Prostate gland (tissue), 2 donors: ENCODE results near the gene ANKRD62. TPM values are rescaled to one million over a fixed set of nuclear protein-coding genes. Genes with fewer than 3 reads are reported as not detected.

Experiments used
- DNase-seq: peaks from one replicate; pipeline ENCODE4 v3.0.0-alpha.2; 2019; ENCODE audit warnings: low spot score
- H3K27ac ChIP-seq, 2 donors: fragments of 200-600 bp; sonication (generic); 2 replicates each; pipeline ENCODE4 v1.5.1; 2017 to 2019
- H3K27me3 ChIP-seq: fragments of 200-600 bp; sonication (generic); replicated peaks from 2 replicates; pipeline ENCODE4 v1.5.1; 2019; ENCODE audit not compliant: insufficient read depth
- H3K36me3 ChIP-seq, 2 donors: fragments of 200-600 bp; sonication (generic); 1 replicate in 1 of 2; 2 replicates in 1 of 2; pipeline versions ENCODE4 v1.5.1 to v1.8.1; 2017 to 2019
- H3K4me1 ChIP-seq: fragments of 200-600 bp; sonication (generic); replicated peaks from 2 replicates; pipeline ENCODE4 v1.5.1; 2019
- H3K4me3 ChIP-seq, 2 donors: fragments of 200-600 bp; sonication (generic); 2 replicates each; pipeline ENCODE4 v1.5.1; 2017 to 2019
- H3K9me3 ChIP-seq: fragments of 200-600 bp; sonication (generic); 2 replicates; pipeline ENCODE4 v1.5.1; 2017
- CTCF ChIP-seq, 4 experiments: fragments of 200-600 bp in 2 of 4; fragments of 450-650 bp in 2 of 4; sonication (generic) in 2 of 4; IDR thresholded peaks; 1 replicate in 3 of 4; 2 replicates in 1 of 4; pipeline ENCODE4 v1.5.1; 2016 to 2019; ENCODE audit warnings: antibody characterized with exemption in 4 of 4, mild to moderate bottlenecking in 2 of 4, moderate library complexity in 2 of 4
- POLR2A ChIP-seq: fragments of 450-650 bp; IDR thresholded peaks from one replicate; pipeline ENCODE4 v1.6.1; 2016; ENCODE audit warnings: antibody characterized with exemption, mild to moderate bottlenecking
- POLR2AphosphoS5 ChIP-seq: sonication (generic); formaldehyde crosslinking; IDR thresholded peaks from one replicate; pipeline ENCODE4 v1.6.1; 2017; ENCODE audit warnings: antibody characterized with exemption
- WGBS: methylation state at CpG from one replicate; pipeline ENCODE4 v1.1.5; 2018; 5-methylcytosine and 5-hydroxymethylcytosine counted together
- intact Hi-C: fragments of 100-400 bp; cut with DNase I; formaldehyde crosslinking; loops from one replicate; pipeline ENCODE4 v1.14.2; 2022
- total RNA-seq, 2 donors: library from RNA; depleted of rRNA; stranded (reverse); fragments of >200 nt; gene quantifications; one replicate each; pipeline ENCODE4 v1.1.0, GENCODE V29; 2016

Gene ANKRD62
- total RNA-seq, 2 donors from 2014 or later, result 4.3 TPM; not detected in 1

DNA sequence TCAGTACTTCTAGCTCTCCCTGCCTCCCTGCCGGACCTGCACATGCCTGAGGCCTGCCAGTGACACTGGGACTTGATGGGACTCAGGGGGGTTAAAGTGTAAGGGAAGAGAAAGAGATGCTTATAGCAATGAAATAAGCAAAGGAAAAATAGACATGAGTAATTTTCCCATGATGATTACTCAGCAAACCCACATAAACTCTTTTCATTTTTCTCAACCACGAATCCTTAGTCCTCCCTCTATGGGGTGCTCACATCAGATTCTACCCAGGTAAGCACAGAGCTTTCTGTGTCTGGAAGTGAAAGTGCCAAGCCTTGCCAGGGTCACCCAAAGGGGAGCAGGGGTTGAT lies 44.8 kb upstream of the ANKRD62 start:
- Histone ChIP-seq H3K36me3 (no peaks in the 10 kb centered on the region), H3K27me3 (no peaks in the 10 kb centered on the region), H3K9me3 (no peaks in the 10 kb centered on the region), H3K27ac (no peak overlapping the region), H3K4me1 (no peaks in the 10 kb centered on the region), H3K4me3 (no peak overlapping the region)
- intact Hi-C loops, result no loop called here
- 74% methylated on average over 2 of the region's 2 CpGs for WGBS
- TF ChIP-seq CTCF (IDR thresholded peaks at IDR 0.05) (no peak), POLR2A (no peak), POLR2AphosphoS5 (no peak)
- no peak for DNase-seq

GRCh38 chr18:12049978-12050811 lies 43.4 kb upstream of the ANKRD62 start:
- Histone ChIP-seq H3K4me3 (no peak overlapping the region), H3K27ac (no peak overlapping the region), H3K36me3 (no peaks in the 10 kb centered on the region), H3K9me3 (no peaks in the 10 kb centered on the region), H3K4me1 (no peaks in the 10 kb centered on the region), H3K27me3 (no peaks in the 10 kb centered on the region)
- intact Hi-C loops, result no loop called here
- 60% methylated on average over 9 of the region's 9 CpGs for WGBS
- DNase-seq, result no peak
- TF ChIP-seq POLR2AphosphoS5 (no peak), POLR2A (no peak), CTCF (IDR thresholded peaks at IDR 0.05) (no peak)

- TF ChIP-seq CTCF (IDR thresholded peaks at IDR 0.05), result no peak
- no peak for TF ChIP-seq POLR2AphosphoS5
- H3K36me3 ChIP-seq, result no peaks in the 10 kb centered on the region
- no peaks in the 10 kb centered on the region for H3K27me3 ChIP-seq
- H3K9me3 ChIP-seq, result no peaks in the 10 kb centered on the region
- no peak overlapping the region for H3K4me3 ChIP-seq
- no peak overlapping the region for H3K27ac ChIP-seq
- DNase-seq, result no peak
- 72% methylated on average over 3 of the region's 3 CpGs for WGBS
- no peaks in the 10 kb centered on the region for H3K4me1 ChIP-seq
- intact Hi-C loops, result no loop called here
These were observed 40.8 kb upstream of the ANKRD62 start for GRCh38 chr18:12052866-12053265.

- no peak for DNase-seq
- H3K27me3 ChIP-seq, result no peaks in the 10 kb centered on the region
- no peak overlapping the region for H3K27ac ChIP-seq
- no peaks in the 10 kb centered on the region for H3K36me3 ChIP-seq
- intact Hi-C loops, result no loop called here
- TF ChIP-seq CTCF (IDR thresholded peaks at IDR 0.05), result no peak
- TF ChIP-seq POLR2AphosphoS5, result no peak
- TF ChIP-seq POLR2A, result no peak
- no peaks in the 10 kb centered on the region for H3K4me1 ChIP-seq
- no peaks in the 10 kb centered on the region for H3K9me3 ChIP-seq
- 49% methylated on average over 2 of the region's 2 CpGs for WGBS
- no peak overlapping the region for H3K4me3 ChIP-seq
These were observed 40.4 kb upstream of the ANKRD62 start for GRCh38 chr18:12053289-12053688.
